Measurements from ENCODE around the gene ZFP28.
A peak's percentile ranks its signal among the peaks of the same experiment; 100 is the strongest.

The ZFP28 gene

DNA sequence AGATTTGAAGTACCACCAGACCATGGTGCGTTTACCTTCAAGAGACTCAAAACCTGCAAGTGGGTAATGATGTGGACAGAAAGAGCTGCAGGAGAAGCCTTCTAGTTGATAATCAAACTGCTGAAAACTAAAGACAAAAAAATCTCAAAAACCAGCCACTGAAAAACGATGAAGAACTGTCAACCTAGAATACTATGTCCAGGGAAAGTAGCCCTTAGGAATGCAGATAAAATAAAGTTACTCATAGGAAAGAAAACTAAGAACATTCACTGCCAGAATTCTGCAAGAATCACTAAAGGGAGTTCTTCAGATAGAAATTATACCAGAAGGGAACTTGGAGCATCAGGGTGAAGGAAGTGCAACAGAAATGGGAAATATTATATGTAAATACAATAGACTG, 33.8 kb downstream of the ZFP28 start:
- no peaks in the 10 kb centered on the region for H3K27me3 ChIP-seq (ENCODE audit: insufficient read depth, insufficient read length)
- H3K9me3 ChIP-seq (ENCODE audit: insufficient read depth, low read length), result peaks cover 93% of the 10 kb centered on the region
- TF ChIP-seq YY1 (IDR thresholded peaks at IDR 0.05; ENCODE audit: insufficient read depth, insufficient read length) (no peak), SUZ12 (IDR thresholded peaks at IDR 0.05; ENCODE audit: extremely low read depth, insufficient read depth, insufficient read length) (no peak), ZNF274 (IDR thresholded peaks at IDR 0.05; ENCODE audit: low read depth, low read length) (no peak)
- DNase-seq (ENCODE audit: low read depth, low spot score), result no peak
- no peak overlapping the region for H3K9ac ChIP-seq (ENCODE audit: insufficient read length, low read depth)
- peaks cover 69% of the 10 kb centered on the region for H3K36me3 ChIP-seq (ENCODE audit: insufficient read depth, insufficient read length, low read length)
- no peak overlapping the region for H3K4me3 ChIP-seq (ENCODE audit: insufficient read length, low read depth)
- no peaks in the 10 kb centered on the region for H3K4me1 ChIP-seq (ENCODE audit: insufficient read depth, insufficient read length)

GRCh38 chr19:56573914-56574313, 35.2 kb downstream of the ZFP28 start:
- H3K36me3 ChIP-seq (ENCODE audit: insufficient read depth, insufficient read length, low read length), result peaks cover 73% of the 10 kb centered on the region
- peaks cover 99% of the 10 kb centered on the region for H3K9me3 ChIP-seq (ENCODE audit: insufficient read depth, low read length)
- TF ChIP-seq ZNF274 (IDR thresholded peaks at IDR 0.05; ENCODE audit: low read depth, low read length) (no peak), YY1 (IDR thresholded peaks at IDR 0.05; ENCODE audit: insufficient read depth, insufficient read length) (no peak), SUZ12 (IDR thresholded peaks at IDR 0.05; ENCODE audit: extremely low read depth, insufficient read depth, insufficient read length) (no peak)
- no peak overlapping the region for H3K9ac ChIP-seq (ENCODE audit: insufficient read length, low read depth)
- no peak for DNase-seq (ENCODE audit: low read depth, low spot score)
- H3K4me1 ChIP-seq (ENCODE audit: insufficient read depth, insufficient read length), result no peaks in the 10 kb centered on the region
- H3K4me3 ChIP-seq (ENCODE audit: insufficient read length, low read depth), result no peak overlapping the region
- H3K27me3 ChIP-seq (ENCODE audit: insufficient read depth, insufficient read length), result no peaks in the 10 kb centered on the region

GRCh38 chr19:56577719-56578602, 39.2 kb downstream of the ZFP28 start:
- Histone ChIP-seq H3K27me3 (ENCODE audit: insufficient read depth, insufficient read length) (no peaks in the 10 kb centered on the region), H3K9ac (ENCODE audit: insufficient read length, low read depth) (no peak overlapping the region), H3K4me3 (ENCODE audit: insufficient read length, low read depth) (no peak overlapping the region), H3K36me3 (ENCODE audit: insufficient read depth, insufficient read length, low read length) (peaks cover 54% of the 10 kb centered on the region), H3K4me1 (ENCODE audit: insufficient read depth, insufficient read length) (no peaks in the 10 kb centered on the region), H3K9me3 (ENCODE audit: insufficient read depth, low read length) (peaks cover 100% of the 10 kb centered on the region)
- TF ChIP-seq SUZ12 (IDR thresholded peaks at IDR 0.05; ENCODE audit: extremely low read depth, insufficient read depth, insufficient read length) (no peak), ZNF274 (IDR thresholded peaks at IDR 0.05; ENCODE audit: low read depth, low read length) (peak; percentile 87)
- no peak for DNase-seq (ENCODE audit: low read depth, low spot score)

DNA sequence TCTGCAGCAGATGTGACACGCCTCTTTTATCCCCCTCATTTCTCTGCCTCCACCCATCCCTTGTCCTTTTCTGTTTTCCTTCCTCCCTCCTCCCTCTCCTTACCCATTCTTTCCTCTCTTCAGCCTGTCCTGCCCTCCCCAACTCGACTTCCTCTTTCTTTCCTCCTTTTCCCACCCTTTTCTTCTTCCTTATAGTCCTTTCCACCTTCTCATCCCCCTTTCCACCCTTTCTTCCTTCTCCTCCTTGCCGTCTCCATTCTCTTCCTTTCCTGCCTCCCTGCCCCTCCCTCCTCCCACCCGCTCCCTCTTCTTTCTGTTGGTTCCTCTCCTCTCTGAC, 55.7 kb downstream of the ZFP28 start:
- no peak overlapping the region for H3K9ac ChIP-seq (ENCODE audit: insufficient read length, low read depth)
- no peak overlapping the region for H3K4me3 ChIP-seq (ENCODE audit: insufficient read length, low read depth)
- H3K27me3 ChIP-seq (ENCODE audit: insufficient read depth, insufficient read length), result no peaks in the 10 kb centered on the region
- no peaks in the 10 kb centered on the region for H3K9me3 ChIP-seq (ENCODE audit: insufficient read depth, low read length)
- TF ChIP-seq ZNF274 (IDR thresholded peaks at IDR 0.05; ENCODE audit: low read depth, low read length) (no peak), YY1 (IDR thresholded peaks at IDR 0.05; ENCODE audit: insufficient read depth, insufficient read length) (no peak), SUZ12 (IDR thresholded peaks at IDR 0.05; ENCODE audit: extremely low read depth, insufficient read depth, insufficient read length) (no peak)
- H3K36me3 ChIP-seq (ENCODE audit: insufficient read depth, insufficient read length, low read length), result peaks cover 18% of the 10 kb centered on the region
- no peak for DNase-seq (ENCODE audit: low read depth, low spot score)
- peaks cover 3% of the 10 kb centered on the region for H3K4me1 ChIP-seq (ENCODE audit: insufficient read depth, insufficient read length)

- TF ChIP-seq YY1 (IDR thresholded peaks at IDR 0.05; ENCODE audit: insufficient read depth, insufficient read length), result no peak
- no peak for TF ChIP-seq ZNF274 (IDR thresholded peaks at IDR 0.05; ENCODE audit: low read depth, low read length)
- TF ChIP-seq SUZ12 (IDR thresholded peaks at IDR 0.05; ENCODE audit: extremely low read depth, insufficient read depth, insufficient read length), result no peak
- Histone ChIP-seq H3K9ac (ENCODE audit: insufficient read length, low read depth) (peak within 1 kb of the TSS; percentile 95), H3K4me3 (ENCODE audit: insufficient read length, low read depth) (peak within 1 kb of the TSS; percentile 94)
Measured at GRCh38 chr19:56594783-56595547, 56.2 kb downstream of the ZFP28 start, which contains the start of gene ZNF71. Gene ZNF71, plus strand, starts transcription at chr19:56595302. Its CDS starts 6,257 bp downstream, at chr19:56601559.

GRCh38 chr19:56595548-56595899, 56.8 kb downstream of the ZFP28 start:
- TF ChIP-seq YY1 (IDR thresholded peaks at IDR 0.05; ENCODE audit: insufficient read depth, insufficient read length) (no peak), ZNF274 (IDR thresholded peaks at IDR 0.05; ENCODE audit: low read depth, low read length) (no peak), SUZ12 (IDR thresholded peaks at IDR 0.05; ENCODE audit: extremely low read depth, insufficient read depth, insufficient read length) (no peak)
- H3K9me3 ChIP-seq (ENCODE audit: insufficient read depth, low read length), result no peaks in the 10 kb centered on the region
- peaks cover 18% of the 10 kb centered on the region for H3K36me3 ChIP-seq (ENCODE audit: insufficient read depth, insufficient read length, low read length)
- H3K4me1 ChIP-seq (ENCODE audit: insufficient read depth, insufficient read length), result peaks cover 3% of the 10 kb centered on the region
- DNase-seq (ENCODE audit: low read depth, low spot score), result no peak
- peak overlapping the region; percentile 95 for H3K9ac ChIP-seq (ENCODE audit: insufficient read length, low read depth)
- no peaks in the 10 kb centered on the region for H3K27me3 ChIP-seq (ENCODE audit: insufficient read depth, insufficient read length)
- H3K4me3 ChIP-seq (ENCODE audit: insufficient read length, low read depth), result peak overlapping the region; percentile 94

More at GRCh38 chr19:56594783-56595547, 56.2 kb downstream of the ZFP28 start, which contains the start of gene ZNF71:
- DNase-seq (ENCODE audit: low read depth, low spot score), result peak; percentile 75
- Histone ChIP-seq H3K9me3 (ENCODE audit: insufficient read depth, low read length) (no peaks in the 10 kb centered on the region), H3K36me3 (ENCODE audit: insufficient read depth, insufficient read length, low read length) (peaks cover 18% of the 10 kb centered on the region), H3K27me3 (ENCODE audit: insufficient read depth, insufficient read length) (no peaks in the 10 kb centered on the region), H3K4me1 (ENCODE audit: insufficient read depth, insufficient read length) (peaks cover 3% of the 10 kb centered on the region)

GRCh38 chr19:56596676-56597075, 57.9 kb downstream of the ZFP28 start:
- TF ChIP-seq SUZ12 (IDR thresholded peaks at IDR 0.05; ENCODE audit: extremely low read depth, insufficient read depth, insufficient read length), result no peak
- TF ChIP-seq YY1 (IDR thresholded peaks at IDR 0.05; ENCODE audit: insufficient read depth, insufficient read length), result no peak
- no peak for TF ChIP-seq ZNF274 (IDR thresholded peaks at IDR 0.05; ENCODE audit: low read depth, low read length)
- H3K36me3 ChIP-seq (ENCODE audit: insufficient read depth, insufficient read length, low read length), result peaks cover 30% of the 10 kb centered on the region
- DNase-seq (ENCODE audit: low read depth, low spot score), result no peak
- no peaks in the 10 kb centered on the region for H3K27me3 ChIP-seq (ENCODE audit: insufficient read depth, insufficient read length)
- no peak overlapping the region for H3K9ac ChIP-seq (ENCODE audit: insufficient read length, low read depth)
- peaks cover 3% of the 10 kb centered on the region for H3K4me1 ChIP-seq (ENCODE audit: insufficient read depth, insufficient read length)
- H3K9me3 ChIP-seq (ENCODE audit: insufficient read depth, low read length), result no peaks in the 10 kb centered on the region
- H3K4me3 ChIP-seq (ENCODE audit: insufficient read length, low read depth), result no peak overlapping the region

Measured in NT2/D1 (cell line).